SK-N-SH treated with all-trans-retinoic acid at 6 μM for 48 hours (cell line): ENCODE data around the gene MGAT3.

Experiments
- ARNTL ChIP-seq: fragments of 450-650 bp; formaldehyde crosslinking; IDR thresholded peaks from 2 replicates; pipeline ENCODE4 v1.5.0; 2020; ENCODE audit warnings: low read depth, mild to moderate bottlenecking, moderate library complexity, borderline replicate concordance
- CSRNP3 ChIP-seq: fragments of 250-450 bp; sonication (Bioruptor Pico); IDR thresholded peaks from 2 replicates; pipeline ENCODE4 v1.5.1; 2021; ENCODE audit warnings: mild to moderate bottlenecking, moderate library complexity
- ESRRG ChIP-seq: fragments of 250-450 bp; sonication (Bioruptor Pico); IDR thresholded peaks from 2 replicates; pipeline ENCODE4 v1.6.1; 2021; ENCODE audit warnings: mild to moderate bottlenecking
- GLIS3 ChIP-seq: fragments of 250-450 bp; sonication (Bioruptor Pico); IDR thresholded peaks from 2 replicates; pipeline ENCODE4 v1.5.0; 2020; ENCODE audit warnings: mild to moderate bottlenecking, moderate library complexity
- ISL1 ChIP-seq: fragments of 250-450 bp; sonication (Bioruptor Pico); IDR thresholded peaks from 2 replicates; pipeline ENCODE4 v2.1.2; 2022; ENCODE audit warnings: mild to moderate bottlenecking, moderate library complexity
- RARB ChIP-seq: fragments of 250-450 bp; sonication (Bioruptor Pico); IDR thresholded peaks from 2 replicates; pipeline ENCODE4 v1.8.0; 2021; ENCODE audit warnings: mild to moderate bottlenecking, moderate library complexity
- SNAI2 ChIP-seq: fragments of 250-450 bp; sonication (Bioruptor Pico); IDR thresholded peaks from 2 replicates; pipeline ENCODE4 v1.5.0; 2020; ENCODE audit warnings: mild to moderate bottlenecking, moderate library complexity
- TCF4 ChIP-seq: fragments of 250-450 bp; sonication (Bioruptor Pico); IDR thresholded peaks from 2 replicates; pipeline ENCODE4 v1.8.0; 2021; ENCODE audit warnings: mild to moderate bottlenecking, moderate library complexity, borderline replicate concordance
- TSHZ2 ChIP-seq: fragments of 250-450 bp; sonication (Bioruptor Pico); IDR thresholded peaks from 2 replicates; pipeline ENCODE4 v1.5.0; 2020; ENCODE audit warnings: mild to moderate bottlenecking, moderate library complexity
- ZFP3 ChIP-seq: fragments of 250-450 bp; sonication (Bioruptor Pico); IDR thresholded peaks from 2 replicates; pipeline ENCODE4 v1.5.0; 2020; ENCODE audit warnings: mild to moderate bottlenecking, moderate library complexity
- ZFP30 ChIP-seq: fragments of 450-650 bp; formaldehyde crosslinking; IDR thresholded peaks from 2 replicates; pipeline ENCODE4 v1.5.0; 2022; ENCODE audit warnings: mild to moderate bottlenecking, moderate library complexity

- no peak for TF ChIP-seq CSRNP3
- no peak for TF ChIP-seq GLIS3 (CRISPR knock-in tag)
- TF ChIP-seq TSHZ2 (CRISPR knock-in tag), result no peak
- no peak for TF ChIP-seq ZFP30 (CRISPR knock-in tag)
- TF ChIP-seq TCF4 (CRISPR knock-in tag), result no peak
- TF ChIP-seq ARNTL (CRISPR knock-in tag), result no peak
- no peak for TF ChIP-seq RARB
- no peak for TF ChIP-seq ZFP3
- no peak for TF ChIP-seq ESRRG (CRISPR knock-in tag)
- TF ChIP-seq ISL1, result no peak
- TF ChIP-seq SNAI2 (CRISPR knock-in tag), result no peak
These were observed 20.7 kb downstream of the MGAT3 start for GRCh38 chr22:39477542-39477941.
